Fibroblast of skin of abdomen (primary cell): Measurements from ENCODE around the gene SMG6.
"Not testable (repeated sequence)": the region's sequence is repeated elsewhere in the genome, so short reads cannot be mapped to it uniquely, and the experiment has no call there.

ENCODE experiments used
- DNase-seq: peaks from one replicate; pipeline ENCODE4 v3.0.0-alpha.2; 2013

The SMG6 gene

GRCh38 chr17:2262135-2262587 is 41.4 kb downstream of the SMG6 start:
- peak; percentile 88 for DNase-seq

GRCh38 chr17:2259769-2260536 is 43.6 kb downstream of the SMG6 start:
- DNase-seq, result peak; percentile 78

- DNase-seq, result not testable (repeated sequence)
Measured at GRCh38 chr17:2258830-2259229, 44.8 kb downstream of the SMG6 start.

- no peak for DNase-seq
Measured at GRCh38 chr17:2253768-2254406, 49.7 kb downstream of the SMG6 start.

- DNase-seq, result no peak
Measured at GRCh38 chr17:2253362-2253761, 50.2 kb downstream of the SMG6 start.

GRCh38 chr17:2251098-2251497 is 52.5 kb downstream of the SMG6 start:
- DNase-seq, result peak; percentile 56

GRCh38 chr17:2250140-2251095 is 53.2 kb downstream of the SMG6 start:
- DNase-seq, result peak; percentile 73

GRCh38 chr17:2247005-2247404 is 56.6 kb downstream of the SMG6 start:
- no peak for DNase-seq

- DNase-seq, result peak; percentile 81
Measured at GRCh38 chr17:2244545-2245525, 58.8 kb downstream of the SMG6 start.

GRCh38 chr17:2243953-2244352 is 59.6 kb downstream of the SMG6 start:
- DNase-seq, result peak; percentile 48

GRCh38 chr17:2241823-2242222 is 61.8 kb downstream of the SMG6 start:
- peak; percentile 89 for DNase-seq

- no peak for DNase-seq
Measured at GRCh38 chr17:2240541-2240940, 63.0 kb downstream of the SMG6 start.

- peak; percentile 90 for DNase-seq
Measured at GRCh38 chr17:2239882-2240430, 63.6 kb downstream of the SMG6 start.

GRCh38 chr17:2239170-2239551 is 64.4 kb downstream of the SMG6 start:
- no peak for DNase-seq

- DNase-seq, result no peak
Measured at GRCh38 chr17:2238432-2239169, 65.0 kb downstream of the SMG6 start.

- no peak for DNase-seq
Measured at GRCh38 chr17:2237950-2238349, 65.6 kb downstream of the SMG6 start.

GRCh38 chr17:2237521-2237921 is 66.1 kb downstream of the SMG6 start:
- peak; percentile 51 for DNase-seq

- DNase-seq, result peak; percentile 89
Measured at GRCh38 chr17:2235792-2236366, 67.7 kb downstream of the SMG6 start.

- no peak for DNase-seq
Measured at GRCh38 chr17:2235265-2235664, 68.3 kb downstream of the SMG6 start.

GRCh38 chr17:2233441-2233947 is 70.1 kb downstream of the SMG6 start:
- DNase-seq, result peak; percentile 85
